Type B pancreatic cell (in vitro differentiated cells): ENCODE measurements around the gene PRKCA. TPM values are rescaled to one million over a fixed set of nuclear protein-coding genes. Genes with fewer than 3 reads are reported as not detected.

Experiments
- DNase-seq: peaks from one replicate; pipeline ENCODE4 v3.0.0; 2021; ENCODE audit warnings: mixed read lengths; ENCODE audit not compliant: unreplicated experiment; ENCODE audit errors: extremely low spot score
- H3K27ac Mint-ChIP-seq: 2 replicates; pipeline ENCODE4 v1.8.0; 2021; ENCODE audit warnings: mild to moderate bottlenecking, mixed read lengths
- H3K27me3 Mint-ChIP-seq: 2 replicates; pipeline ENCODE4 v1.8.0; 2021; ENCODE audit warnings: mixed read lengths
- H3K36me3 Mint-ChIP-seq: 2 replicates; pipeline ENCODE4 v1.8.0; 2021; ENCODE audit warnings: mixed read lengths
- H3K4me1 Mint-ChIP-seq: one replicate; pipeline ENCODE4 v1.8.0; 2021; ENCODE audit warnings: mixed read lengths; ENCODE audit not compliant: unreplicated experiment
- H3K4me3 Mint-ChIP-seq: 2 replicates; pipeline ENCODE4 v1.8.0; 2021; ENCODE audit warnings: mild to moderate bottlenecking, mixed read lengths
- H3K9me3 Mint-ChIP-seq: 2 replicates; pipeline ENCODE4 v1.8.0; 2021; ENCODE audit warnings: mixed read lengths
- total RNA-seq: library from RNA; stranded (reverse); gene quantifications from 2 replicates; pipeline ENCODE4 v1.2.1, GENCODE V29; 2021; ENCODE audit warnings: low replicate concordance
- TF ChIP-seq, protein P1 (sequence below): fragments of 200-600 bp; sonication (generic); conservative IDR thresholded peaks from 2 replicates; pipeline ENCODE4 v1.5.0; 2021; ENCODE audit warnings: antibody characterized with exemption, mild to moderate bottlenecking

The PRKCA gene
- total RNA-seq, 1 donor from 2014 or later, result 16.1 TPM

DNA sequence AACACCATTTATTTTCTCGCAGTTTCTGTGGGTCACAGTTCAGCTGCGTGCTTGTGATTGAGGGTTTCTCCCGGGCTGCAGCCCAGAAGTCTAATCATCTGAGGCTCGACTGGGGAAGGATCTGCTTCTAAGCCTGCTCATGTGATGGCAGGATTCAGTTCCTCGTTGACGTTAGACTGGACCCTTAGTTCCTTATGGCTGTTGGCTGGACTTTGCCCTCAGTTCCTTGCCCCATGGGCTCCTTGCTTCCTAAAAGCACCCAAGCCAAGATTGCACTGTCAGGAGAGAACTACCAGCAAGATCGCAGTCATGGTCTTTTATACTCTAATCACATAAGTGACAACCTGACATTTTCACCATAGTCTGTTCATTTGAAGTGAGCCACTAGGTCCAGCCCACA, 250.0 kb downstream of the PRKCA start:
- DNase-seq, result no peak
- TF ChIP-seq, protein P1, sequence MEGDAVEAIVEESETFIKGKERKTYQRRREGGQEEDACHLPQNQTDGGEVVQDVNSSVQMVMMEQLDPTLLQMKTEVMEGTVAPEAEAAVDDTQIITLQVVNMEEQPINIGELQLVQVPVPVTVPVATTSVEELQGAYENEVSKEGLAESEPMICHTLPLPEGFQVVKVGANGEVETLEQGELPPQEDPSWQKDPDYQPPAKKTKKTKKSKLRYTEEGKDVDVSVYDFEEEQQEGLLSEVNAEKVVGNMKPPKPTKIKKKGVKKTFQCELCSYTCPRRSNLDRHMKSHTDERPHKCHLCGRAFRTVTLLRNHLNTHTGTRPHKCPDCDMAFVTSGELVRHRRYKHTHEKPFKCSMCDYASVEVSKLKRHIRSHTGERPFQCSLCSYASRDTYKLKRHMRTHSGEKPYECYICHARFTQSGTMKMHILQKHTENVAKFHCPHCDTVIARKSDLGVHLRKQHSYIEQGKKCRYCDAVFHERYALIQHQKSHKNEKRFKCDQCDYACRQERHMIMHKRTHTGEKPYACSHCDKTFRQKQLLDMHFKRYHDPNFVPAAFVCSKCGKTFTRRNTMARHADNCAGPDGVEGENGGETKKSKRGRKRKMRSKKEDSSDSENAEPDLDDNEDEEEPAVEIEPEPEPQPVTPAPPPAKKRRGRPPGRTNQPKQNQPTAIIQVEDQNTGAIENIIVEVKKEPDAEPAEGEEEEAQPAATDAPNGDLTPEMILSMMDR, result no peak
- Mint-ChIP-seq H3K36me3 (no peaks in the 10 kb centered on the region), H3K9me3 (peaks cover 4% of the 10 kb centered on the region), H3K27me3 (no peaks in the 10 kb centered on the region), H3K27ac (no peak overlapping the region), H3K4me3 (no peak overlapping the region), H3K4me1 (peaks cover 16% of the 10 kb centered on the region)

DNA sequence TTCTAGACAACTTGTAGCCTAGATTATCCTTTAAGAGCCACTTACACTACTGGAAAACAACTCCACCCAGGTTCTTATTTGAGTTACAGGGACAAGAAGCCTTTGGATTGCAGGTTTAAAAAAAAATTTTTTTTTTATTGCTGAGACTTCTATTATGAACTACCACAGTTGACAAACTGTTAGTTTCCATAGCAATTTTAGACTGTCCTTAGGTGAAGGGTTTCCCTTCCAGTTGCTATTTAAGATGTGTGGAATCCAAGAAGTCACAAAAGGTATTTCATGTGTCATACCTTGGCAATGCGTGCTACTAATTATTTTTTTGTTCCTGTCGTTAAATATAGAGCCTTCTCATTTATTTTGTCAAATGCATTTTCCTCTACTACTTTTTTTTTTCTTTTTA, 253.2 kb downstream of the PRKCA start:
- no peak overlapping the region for H3K4me3 Mint-ChIP-seq
- no peaks in the 10 kb centered on the region for H3K36me3 Mint-ChIP-seq
- H3K27ac Mint-ChIP-seq, result no peak overlapping the region
- no peaks in the 10 kb centered on the region for H3K9me3 Mint-ChIP-seq
- H3K27me3 Mint-ChIP-seq, result no peaks in the 10 kb centered on the region
- TF ChIP-seq, protein P1, result no peak
- DNase-seq, result no peak
- H3K4me1 Mint-ChIP-seq, result no peaks in the 10 kb centered on the region

DNA sequence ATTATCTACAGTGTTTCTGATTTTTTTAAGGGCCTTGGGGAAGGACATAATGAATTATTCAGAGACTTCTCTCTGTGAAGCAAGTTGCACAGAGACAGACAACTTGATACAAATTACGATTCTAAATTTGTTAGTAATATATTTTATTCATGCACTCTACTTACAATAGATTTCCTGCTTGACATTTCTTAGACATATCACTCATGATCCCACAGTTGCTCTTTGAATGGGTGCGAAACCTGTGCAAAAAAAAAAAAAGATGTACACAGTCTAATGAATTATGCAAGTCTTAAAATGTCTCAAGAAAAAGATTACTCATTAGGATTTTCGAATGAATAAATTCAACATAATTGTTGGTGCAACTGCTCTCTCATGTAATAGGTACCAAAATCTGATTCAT, 254.8 kb downstream of the PRKCA start:
- DNase-seq, result no peak
- H3K36me3 Mint-ChIP-seq, result no peaks in the 10 kb centered on the region
- no peaks in the 10 kb centered on the region for H3K27me3 Mint-ChIP-seq
- no peak overlapping the region for H3K4me3 Mint-ChIP-seq
- H3K9me3 Mint-ChIP-seq, result no peaks in the 10 kb centered on the region
- no peak overlapping the region for H3K27ac Mint-ChIP-seq
- no peaks in the 10 kb centered on the region for H3K4me1 Mint-ChIP-seq
- TF ChIP-seq, protein P1, result no peak

DNA sequence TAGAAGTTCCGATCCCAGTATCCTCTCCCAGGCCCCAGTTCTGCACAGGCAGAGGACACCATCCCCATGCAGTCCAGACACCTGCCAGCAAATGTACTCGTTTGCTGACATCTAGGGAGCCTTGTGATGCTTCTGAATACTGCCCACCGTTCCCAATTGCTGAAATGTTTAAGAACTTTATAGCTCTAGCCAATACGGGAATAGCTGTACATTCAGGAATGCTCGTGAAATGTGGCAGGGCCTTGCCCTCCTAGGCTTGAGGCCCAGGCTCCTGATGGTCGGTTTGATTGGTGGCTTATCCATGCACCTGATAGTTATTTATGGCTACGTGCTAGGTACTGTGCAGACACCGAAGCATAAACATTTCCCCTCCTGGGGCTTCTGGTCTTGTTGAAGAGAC, 255.5 kb downstream of the PRKCA start:
- Mint-ChIP-seq H3K36me3 (no peaks in the 10 kb centered on the region), H3K4me1 (no peaks in the 10 kb centered on the region), H3K9me3 (no peaks in the 10 kb centered on the region), H3K27ac (no peak overlapping the region), H3K4me3 (no peak overlapping the region), H3K27me3 (no peaks in the 10 kb centered on the region)
- TF ChIP-seq, protein P1, result no peak
- DNase-seq, result peak; percentile 24

DNA sequence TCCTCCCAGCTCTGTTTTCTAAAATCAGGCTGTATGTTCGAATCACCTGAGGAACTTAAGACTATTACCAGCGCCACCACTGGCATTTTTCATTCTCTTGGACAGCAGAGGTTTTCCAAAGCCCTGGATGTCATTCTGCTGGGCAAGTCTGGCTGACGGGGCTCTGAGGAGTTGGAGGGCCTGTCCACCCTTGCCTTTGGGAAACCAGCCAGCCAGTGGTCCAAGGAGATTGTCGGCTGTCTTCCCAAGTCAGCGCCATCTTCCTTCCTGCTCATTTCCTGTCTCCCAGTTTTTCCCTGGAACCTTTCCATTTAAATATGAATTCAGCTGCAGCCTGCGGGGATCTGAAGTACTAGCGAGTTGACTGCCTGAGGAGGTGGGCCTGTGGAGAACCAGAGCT, 258.3 kb downstream of the PRKCA start:
- TF ChIP-seq, protein P1, result no peak
- Mint-ChIP-seq H3K27me3 (no peaks in the 10 kb centered on the region), H3K36me3 (no peaks in the 10 kb centered on the region), H3K4me1 (peaks cover 7% of the 10 kb centered on the region), H3K4me3 (no peak overlapping the region), H3K27ac (no peak overlapping the region), H3K9me3 (peaks cover 5% of the 10 kb centered on the region)
- peak; percentile 39 for DNase-seq

DNA sequence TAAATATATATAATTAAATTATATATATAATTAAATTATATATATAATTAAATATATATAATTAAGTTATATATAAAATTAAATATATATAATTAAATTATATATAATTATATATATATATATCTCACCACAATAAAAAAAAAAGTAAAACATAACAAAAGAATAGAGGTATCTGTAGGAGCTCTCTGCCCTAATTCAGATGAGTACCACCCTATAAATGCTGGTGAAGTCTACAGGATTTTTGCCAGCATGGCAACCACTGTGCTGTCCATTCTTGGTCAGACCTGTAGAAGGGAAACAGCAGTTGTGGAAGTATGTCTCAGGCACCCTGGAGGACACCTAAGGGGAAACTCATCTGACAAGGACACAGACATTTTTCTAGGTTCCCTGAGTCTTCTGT, 259.7 kb downstream of the PRKCA start:
- peaks cover 7% of the 10 kb centered on the region for H3K4me1 Mint-ChIP-seq
- H3K4me3 Mint-ChIP-seq, result no peak overlapping the region
- H3K27me3 Mint-ChIP-seq, result no peaks in the 10 kb centered on the region
- H3K27ac Mint-ChIP-seq, result no peak overlapping the region
- peaks cover 5% of the 10 kb centered on the region for H3K9me3 Mint-ChIP-seq
- TF ChIP-seq, protein P1, result no peak
- DNase-seq, result no peak
- no peaks in the 10 kb centered on the region for H3K36me3 Mint-ChIP-seq
